ENCODE results near the gene GPC6. TPM values are rescaled to one million over a fixed set of nuclear protein-coding genes. Genes with fewer than 3 reads are reported as not detected.

The GPC6 gene
- polyA plus RNA-seq, 1 donor (not counting 4 experiments of a cell fraction or from before 2014, with no cell fraction given), result 0.42 TPM

GRCh38 chr13:93305886-93306285 is 79.3 kb downstream of the GPC6 start:
- Histone ChIP-seq H3K4me2 (ENCODE audit: control insufficient read depth, extremely low read depth, insufficient read depth, low read depth, low read length) (no peak overlapping the region), H3K36me3 (ENCODE audit: control insufficient read depth in 2 of 2, extremely low read depth in 1 of 2, insufficient read depth in 2 of 2, low read length in 2 of 2) (no peaks in the 10 kb centered on the region), H3K27me3 (ENCODE audit: control insufficient read depth, extremely low read depth, insufficient read depth, low read length) (no peaks in the 10 kb centered on the region), H3K9me3 (ENCODE audit: control insufficient read depth, low read depth, low read length) (no peaks in the 10 kb centered on the region), H3K79me2 (ENCODE audit: control insufficient read depth, insufficient read depth, low read length) (no peaks in the 10 kb centered on the region), H2AFZ (ENCODE audit: control insufficient read depth, low read length) (no peak overlapping the region), H3K4me3 (ENCODE audit: control insufficient read depth in 2 of 3, extremely low read depth in 1 of 3, insufficient read depth in 2 of 3, low read depth in 1 of 3, low read length in 3 of 3) (no peak overlapping the region), H3K4me1 (ENCODE audit: control insufficient read depth, extremely low read depth, insufficient read depth, low read length) (no peaks in the 10 kb centered on the region), H4K20me1 (ENCODE audit: control insufficient read depth, extremely low read depth, insufficient read depth, low read length) (no peaks in the 10 kb centered on the region), H3K9ac (ENCODE audit: control insufficient read depth, extremely low read depth, insufficient read depth, low read length) (no peak overlapping the region), H3K9me1 (ENCODE audit: control insufficient read depth, extremely low read depth, insufficient read depth, low read length) (no peaks in the 10 kb centered on the region), H3K27ac (ENCODE audit: control insufficient read depth, insufficient read depth, low read length) (no peak overlapping the region)
- dilution Hi-C loops (cut with MboI; ENCODE audit: extremely low pct_ligation_motif_present, low sequenced_read_pairs), result no loop called here
- FAIRE-seq (no peak), DNase-seq (ENCODE audit: low read depth, low spot score) (no peak)
- TF ChIP-seq EZH2 (IDR thresholded peaks at IDR 0.05; ENCODE audit: low read length) (no peak), CTCF (optimal IDR thresholded peaks at IDR 0.05 in 1 of 3, IDR thresholded peaks at IDR 0.05 in 1 of 3, conservative IDR thresholded peaks at IDR 0.05 in 1 of 3; ENCODE audit: extremely low read depth in 1 of 3, insufficient read depth in 2 of 3, low read length in 3 of 3) (no peak)

- H3K79me2 ChIP-seq (ENCODE audit: control insufficient read depth, insufficient read depth, low read length), result no peaks in the 10 kb centered on the region
- no peaks in the 10 kb centered on the region for H3K4me1 ChIP-seq (ENCODE audit: control insufficient read depth, extremely low read depth, insufficient read depth, low read length)
- DNase-seq (ENCODE audit: low read depth, low spot score) (no peak), FAIRE-seq (no peak)
- H3K4me3 ChIP-seq (ENCODE audit: control insufficient read depth in 2 of 3, extremely low read depth in 1 of 3, insufficient read depth in 2 of 3, low read depth in 1 of 3, low read length in 3 of 3), result no peak overlapping the region
- no peaks in the 10 kb centered on the region for H3K9me1 ChIP-seq (ENCODE audit: control insufficient read depth, extremely low read depth, insufficient read depth, low read length)
- H3K36me3 ChIP-seq (ENCODE audit: control insufficient read depth in 2 of 2, extremely low read depth in 1 of 2, insufficient read depth in 2 of 2, low read length in 2 of 2), result no peaks in the 10 kb centered on the region
- H3K4me2 ChIP-seq (ENCODE audit: control insufficient read depth, extremely low read depth, insufficient read depth, low read depth, low read length), result no peak overlapping the region
- H3K27ac ChIP-seq (ENCODE audit: control insufficient read depth, insufficient read depth, low read length), result no peak overlapping the region
- H4K20me1 ChIP-seq (ENCODE audit: control insufficient read depth, extremely low read depth, insufficient read depth, low read length), result no peaks in the 10 kb centered on the region
- no peaks in the 10 kb centered on the region for H3K27me3 ChIP-seq (ENCODE audit: control insufficient read depth, extremely low read depth, insufficient read depth, low read length)
- dilution Hi-C loops (cut with MboI; ENCODE audit: extremely low pct_ligation_motif_present, low sequenced_read_pairs), result no loop called here
- no peak overlapping the region for H3K9ac ChIP-seq (ENCODE audit: control insufficient read depth, extremely low read depth, insufficient read depth, low read length)
- H3K9me3 ChIP-seq (ENCODE audit: control insufficient read depth, low read depth, low read length), result no peaks in the 10 kb centered on the region
- no peak overlapping the region for H2AFZ ChIP-seq (ENCODE audit: control insufficient read depth, low read length)
- TF ChIP-seq EZH2 (IDR thresholded peaks at IDR 0.05; ENCODE audit: low read length), result no peak
- no peak for TF ChIP-seq CTCF (optimal IDR thresholded peaks at IDR 0.05 in 1 of 3, IDR thresholded peaks at IDR 0.05 in 1 of 3, conservative IDR thresholded peaks at IDR 0.05 in 1 of 3; ENCODE audit: extremely low read depth in 1 of 3, insufficient read depth in 2 of 3, low read length in 3 of 3)
These were observed 80.5 kb downstream of the GPC6 start for GRCh38 chr13:93307136-93307535.

All from keratinocyte (primary cell).